Activated gamma-delta T cell treated with anti-CD3 and anti-CD28 coated beads, Interleukin-2, amount 50 U/mL, for 16 hours (primary cell): ENCODE measurements around the gene TRMT2B.
"Not testable (repeated sequence)": the region's sequence is repeated elsewhere in the genome, so short reads cannot be mapped to it uniquely, and the experiment has no call there.

Source experiments
- DNase-seq: peaks from one replicate; pipeline ENCODE4 v3.0.0-alpha.2; 2020; ENCODE audit warnings: low read depth

TRMT2B gene

DNA sequence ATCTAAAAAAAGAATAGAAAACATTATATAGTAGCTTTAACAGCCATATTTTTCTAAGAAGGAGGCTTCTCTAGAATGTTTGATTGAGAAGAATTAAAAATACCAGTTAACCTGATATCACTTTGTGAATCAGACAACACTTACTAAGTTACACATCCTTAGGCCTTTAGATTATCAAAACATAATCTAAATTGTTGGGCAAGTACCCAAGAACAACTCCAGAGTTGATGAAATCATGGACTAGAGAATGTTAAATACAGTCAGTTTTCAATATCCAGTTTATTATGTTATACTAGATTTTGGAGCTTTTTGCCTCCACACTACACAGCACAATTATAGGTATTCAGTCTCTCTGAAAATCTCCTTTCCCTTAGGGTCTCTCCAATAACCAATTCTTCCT lies 42.8 kb downstream of the TRMT2B start:
- no peak for DNase-seq

DNA sequence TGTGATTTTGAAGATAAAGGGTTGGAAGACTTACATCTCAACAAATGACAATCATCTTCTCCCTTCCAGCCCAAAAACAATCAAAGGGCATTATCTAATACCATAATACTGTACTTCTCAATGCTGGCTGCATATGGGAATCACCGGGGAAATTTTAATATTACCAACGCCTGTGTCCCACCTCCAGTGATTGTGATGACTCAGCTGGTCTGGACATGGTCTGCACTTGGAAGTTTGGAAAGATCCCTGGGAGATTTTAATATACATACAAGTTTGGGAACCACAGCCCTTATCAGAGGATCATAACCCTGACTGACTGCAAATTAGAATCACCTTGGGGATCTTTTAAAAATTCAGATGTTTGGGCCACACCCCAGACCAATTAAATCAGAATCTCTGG lies 52.5 kb downstream of the TRMT2B start:
- DNase-seq: no peak

- no peak for DNase-seq
These were observed 56.4 kb downstream of the TRMT2B start for GRCh38 chrX:100995469-100995868.

DNA sequence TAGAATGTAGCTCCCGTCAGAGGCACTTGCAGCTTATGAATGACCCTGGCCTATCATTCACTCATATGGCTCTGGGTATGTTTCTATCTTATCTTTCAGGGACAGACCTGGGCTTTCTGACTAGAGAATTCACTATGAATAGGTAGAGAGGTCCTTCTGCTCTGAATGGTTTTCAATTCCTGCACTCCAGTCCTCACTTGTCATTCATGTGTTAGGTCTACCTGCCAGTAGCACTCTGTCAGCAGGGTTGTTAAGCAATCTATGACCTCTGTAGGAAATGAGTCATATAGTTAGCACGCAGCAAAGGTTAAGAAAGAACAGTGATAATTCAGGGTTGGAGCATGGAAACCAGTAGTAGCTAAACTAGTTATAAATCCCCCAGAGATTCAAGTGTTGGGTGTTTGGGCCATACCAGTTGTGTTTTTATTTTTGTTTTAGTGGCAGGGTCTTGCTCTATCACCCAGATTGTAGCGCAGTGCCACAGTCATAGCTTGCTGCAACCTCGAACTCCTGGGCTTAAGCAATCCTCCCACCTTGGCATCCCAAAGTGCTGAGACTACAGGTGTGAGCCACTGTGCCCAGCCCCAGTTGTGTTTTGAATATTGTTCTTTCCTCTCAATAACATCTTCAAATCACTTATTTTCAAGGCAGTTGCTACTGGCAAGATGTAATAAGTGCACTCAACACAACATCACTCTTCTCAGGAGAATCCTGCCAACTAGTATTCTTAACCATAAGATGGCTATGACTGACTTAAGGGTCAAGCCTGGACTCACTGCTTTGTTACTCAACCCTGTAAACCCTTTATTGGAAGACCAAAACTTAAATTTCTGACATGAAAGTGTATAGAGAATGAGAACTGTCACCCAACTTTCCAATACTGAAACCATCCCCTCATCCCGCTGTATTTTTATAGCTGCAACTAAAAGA lies 57.3 kb downstream of the TRMT2B start:
- DNase-seq: no peak

DNA sequence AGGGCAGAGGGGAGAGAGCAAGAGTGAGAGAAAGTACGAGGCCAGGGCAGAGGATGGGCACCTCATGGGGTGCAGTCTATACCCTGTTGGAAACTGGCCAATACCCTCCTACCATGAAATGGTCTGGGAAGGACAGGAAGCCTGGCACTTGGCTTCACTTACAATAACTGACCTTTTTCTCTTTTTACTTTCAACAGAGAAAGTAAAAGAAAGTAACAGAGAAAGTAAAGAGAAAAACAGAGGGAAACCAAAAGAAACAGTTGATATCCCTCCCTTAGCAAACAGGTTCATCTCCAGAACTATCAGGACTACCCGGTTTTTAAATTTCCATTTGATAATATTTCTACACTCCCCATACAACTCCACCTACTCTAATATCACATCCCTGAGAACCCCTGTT lies 61.8 kb downstream of the TRMT2B start:
- DNase-seq: no peak

GRCh38 chrX:100984818-100985217 lies 67.1 kb downstream of the TRMT2B start:
- DNase-seq: no peak

DNA sequence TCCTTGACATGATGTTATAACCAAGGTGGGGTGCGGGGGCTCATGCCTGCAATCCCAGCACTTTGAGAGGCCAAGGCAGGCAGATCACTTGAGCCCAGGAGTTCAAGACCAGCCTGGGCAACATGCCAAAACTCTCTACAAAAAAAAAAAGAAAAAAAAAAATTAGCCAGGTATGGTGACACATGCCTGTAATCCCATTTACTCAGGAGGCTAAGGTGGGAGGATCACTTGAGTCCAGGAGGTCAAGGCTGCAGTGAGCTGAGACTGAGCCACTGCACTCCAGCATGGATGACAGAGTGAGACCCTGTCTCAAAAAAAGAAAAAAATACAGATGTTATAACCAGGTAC lies 70.4 kb downstream of the TRMT2B start:
- not testable (repeated sequence) for DNase-seq

DNA sequence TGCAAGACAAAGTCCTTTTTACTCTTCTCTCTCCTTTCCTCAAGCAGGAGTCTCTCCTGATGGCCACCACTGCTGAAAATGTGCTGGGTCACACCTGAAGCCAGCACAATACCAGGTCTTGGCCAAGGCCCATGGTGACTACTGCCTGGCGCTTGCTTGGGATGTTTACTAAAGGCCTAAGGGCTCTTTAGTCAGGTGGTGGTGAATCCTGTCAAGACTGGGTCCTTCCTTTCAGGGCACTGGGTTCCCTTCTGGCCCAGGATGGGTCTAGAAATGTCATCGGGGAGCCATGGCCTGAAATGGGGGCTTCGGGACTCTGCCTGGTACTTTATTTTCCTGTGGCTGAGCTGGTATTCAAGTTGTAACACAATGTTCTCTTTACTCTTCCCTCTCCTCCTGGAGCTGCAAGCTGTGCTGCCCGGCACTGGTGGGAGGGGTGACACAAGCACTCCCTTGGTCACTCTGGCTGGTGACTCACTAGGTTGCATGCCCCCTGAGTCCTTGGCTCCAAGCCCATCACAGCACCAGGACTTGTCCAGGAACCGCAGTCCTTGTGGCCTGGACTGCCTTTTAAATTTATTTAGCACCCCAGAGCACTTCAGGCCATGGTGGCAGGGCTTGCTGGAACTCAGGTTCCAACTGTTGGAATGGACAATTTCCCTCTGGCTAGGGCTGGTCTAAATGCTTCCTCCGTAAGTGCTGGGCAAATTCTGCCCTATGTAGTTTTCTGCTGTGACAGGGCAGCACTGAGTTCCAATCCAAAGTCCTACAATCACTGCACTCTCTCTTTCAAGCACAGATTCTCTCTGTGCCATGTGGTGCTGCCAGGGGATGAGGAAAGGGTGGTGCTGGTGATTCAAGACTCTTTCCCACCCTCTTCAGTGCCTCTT lies 71.1 kb downstream of the TRMT2B start:
- no peak for DNase-seq

GRCh38 chrX:100979881-100980607 lies 71.9 kb downstream of the TRMT2B start:
- DNase-seq: no peak

GRCh38 chrX:100976211-100976610 lies 75.7 kb downstream of the TRMT2B start:
- no peak for DNase-seq

- DNase-seq: no peak
These were observed 76.7 kb downstream of the TRMT2B start for GRCh38 chrX:100975212-100975611.

- DNase-seq: no peak
These were observed 78.5 kb downstream of the TRMT2B start for GRCh38 chrX:100973411-100973810.

DNA sequence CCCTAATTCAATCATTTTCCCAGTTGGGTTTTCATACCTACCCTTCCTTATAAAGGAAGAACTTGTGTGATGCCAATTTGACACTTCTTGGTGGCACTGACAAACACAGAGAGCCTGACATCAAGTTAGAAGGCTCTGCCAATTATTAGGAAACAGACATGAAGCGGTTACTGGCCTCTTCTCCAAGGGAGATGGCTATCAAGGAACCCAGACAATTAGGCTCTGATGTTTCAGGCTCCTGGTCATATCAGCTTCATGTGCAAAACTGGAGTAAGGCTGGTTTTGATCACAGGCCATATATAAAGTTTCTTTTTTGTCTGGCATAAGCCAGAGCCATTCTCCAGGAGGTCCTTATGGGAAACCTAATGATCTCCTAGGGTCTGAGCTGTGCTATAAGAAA lies 82.0 kb downstream of the TRMT2B start:
- no peak for DNase-seq

GRCh38 chrX:100969408-100969807 lies 82.5 kb downstream of the TRMT2B start, which contains the start of gene ARL13A:
TSS of gene ARL13A (plus strand) at chrX:100969708. CDS start at chrX:100973690, 3,982 bp downstream.
- DNase-seq: no peak

- no peak for DNase-seq
These were observed 87.5 kb downstream of the TRMT2B start for GRCh38 chrX:100964362-100964761.

GRCh38 chrX:100962811-100963210 lies 89.1 kb downstream of the TRMT2B start:
- no peak for DNase-seq
